ENCODE data around the gene HACE1.

- TF ChIP-seq POLR2A (IDR thresholded peaks at IDR 0.05) (no peak), CTCF (IDR thresholded peaks at IDR 0.05) (no peak)
Measured at GRCh38 chr6:104730450-104730849, 129.3 kb downstream of the HACE1 start.

All from testis (tissue), 2 donors.